Fibroblast of lung (primary cell): ENCODE results near the gene TMEM8B. TPM values are rescaled to one million over a fixed set of nuclear protein-coding genes. Genes with fewer than 3 reads are reported as not detected.
"Not testable (repeated sequence)": the region's sequence is repeated elsewhere in the genome, so short reads cannot be mapped to it uniquely, and the experiment has no call there.

Source experiments
- DNase-seq, 2 donors: peaks; one replicate each; pipeline versions ENCODE4 v3.0.0 to v3.0.0-alpha.2; 2010; ENCODE audit warnings: low read depth in 2 of 2
- H2AFZ ChIP-seq: 2 replicates; pipeline ENCODE4 v1.5.1; 2012; ENCODE audit warnings: low read length, control low read depth, inconsistent platforms
- H3K27ac ChIP-seq: 2 replicates; pipeline ENCODE4 v1.5.1; 2011; ENCODE audit warnings: low read length, control low read depth; ENCODE audit not compliant: insufficient read depth
- H3K27me3 ChIP-seq: 2 replicates; pipeline ENCODE4 v1.5.1; 2011; ENCODE audit warnings: mild to moderate bottlenecking, low read length; ENCODE audit not compliant: control insufficient read depth, insufficient read depth
- H3K36me3 ChIP-seq: 2 replicates; pipeline ENCODE4 v1.5.1; 2011; ENCODE audit warnings: low read length; ENCODE audit not compliant: control insufficient read depth, insufficient read depth
- H3K4me1 ChIP-seq: 2 replicates; pipeline ENCODE4 v1.5.1; 2011; ENCODE audit warnings: low read length; ENCODE audit not compliant: control insufficient read depth, insufficient read depth; ENCODE audit errors: extremely low read depth
- H3K4me2 ChIP-seq: 2 replicates; pipeline ENCODE4 v1.5.1; 2011; ENCODE audit warnings: low read length, control low read depth; ENCODE audit not compliant: insufficient read depth; ENCODE audit errors: extremely low read depth
- H3K4me3 ChIP-seq, 4 experiments: fragments of 200-600 bp in 1 of 4; sonication (generic) in 1 of 4; replicated peaks in 1 of 4; 2 replicates each; pipeline ENCODE4 v1.5.1; 2011 to 2016; ENCODE audit warnings: low read length in 4 of 4, low read depth in 3 of 4, mild to moderate bottlenecking in 3 of 4, control low read depth in 2 of 4, inconsistent platforms in 1 of 4, mixed read lengths in 1 of 4; ENCODE audit not compliant: insufficient read depth in 1 of 4; ENCODE audit errors: control extremely low read depth in 1 of 4
- H3K79me2 ChIP-seq: 2 replicates; pipeline ENCODE4 v1.5.1; 2012; ENCODE audit warnings: mild to moderate bottlenecking, low read length, inconsistent platforms; ENCODE audit not compliant: control insufficient read depth, insufficient read depth
- H3K9ac ChIP-seq: 2 replicates; pipeline ENCODE4 v1.5.1; 2011; ENCODE audit warnings: mild to moderate bottlenecking, low read length, control low read depth; ENCODE audit not compliant: insufficient read depth
- H3K9me3 ChIP-seq: 2 replicates; pipeline ENCODE4 v1.5.1; 2012; ENCODE audit warnings: low read depth, low read length; ENCODE audit not compliant: control insufficient read depth, insufficient read depth
- H4K20me1 ChIP-seq: 2 replicates; pipeline ENCODE4 v1.5.1; 2011; ENCODE audit warnings: low read length; ENCODE audit not compliant: control insufficient read depth, insufficient read depth; ENCODE audit errors: extremely low read depth
- CTCF ChIP-seq, 2 donors: IDR thresholded peaks in 1 of 2; conservative IDR thresholded peaks in 1 of 2; 1 replicate in 1 of 2; 2 replicates in 1 of 2; pipeline ENCODE4 v1.5.1; 2011 to 2012; ENCODE audit warnings: low read length in 2 of 2, control low read depth in 1 of 2, inconsistent platforms in 1 of 2, low read depth in 1 of 2, mild to moderate bottlenecking in 1 of 2
- EZH2 ChIP-seq: IDR thresholded peaks from 2 replicates; pipeline ENCODE4 v1.5.1; 2012; ENCODE audit warnings: low read length, control low read depth, mild to moderate bottlenecking; ENCODE audit errors: missing control alignments
- polyA plus RNA-seq, 2 donors: library from polyadenylated mRNA; depleted of rRNA in 1 of 2; stranded (reverse) in 1 of 2; unstranded in 1 of 2; fragments of >200 nt; gene quantifications; 2 replicates each; pipeline ENCODE4 v1.2.1, GENCODE V29; 2011 to 2012; ENCODE audit warnings: missing spikeins in 1 of 2
- total RNA-seq: library from RNA; depleted of rRNA; stranded (reverse); fragments of >200 nt; gene quantifications from 2 replicates; pipeline ENCODE4 v1.2.1, GENCODE V29; 2014

The TMEM8B gene
- total and polyA plus RNA-seq, 2 donors (not counting 1 experiment from before 2014, with no cell fraction given) = 2.7 to 3.0 TPM

- DNase-seq = no peak
- H3K27me3 ChIP-seq = no peaks in the 10 kb centered on the region
- H3K4me1 ChIP-seq = peaks cover 27% of the 10 kb centered on the region
- no peaks in the 10 kb centered on the region for H3K9me3 ChIP-seq
- no peak for TF ChIP-seq EZH2
- no peak for TF ChIP-seq CTCF (conservative IDR thresholded peaks at IDR 0.05 in 1 of 2, IDR thresholded peaks at IDR 0.05 in 1 of 2; ENCODE audit: low read depth in 1 of 2, low read length in 2 of 2)
- H3K27ac ChIP-seq = no peak overlapping the region
- no peak overlapping the region for H3K4me3 ChIP-seq
- H3K79me2 ChIP-seq = no peaks in the 10 kb centered on the region
- no peaks in the 10 kb centered on the region for H3K36me3 ChIP-seq
- H3K4me2 ChIP-seq = no peak overlapping the region
- H3K9ac ChIP-seq = no peak overlapping the region
- H2AFZ ChIP-seq = no peak overlapping the region
- H4K20me1 ChIP-seq = no peaks in the 10 kb centered on the region
These were observed 82.7 kb downstream of the TMEM8B start for GRCh38 chr9:35911690-35912089.

- DNase-seq = no peak
- Histone ChIP-seq H3K4me1 (peaks cover 18% of the 10 kb centered on the region), H3K9me3 (no peaks in the 10 kb centered on the region), H3K79me2 (no peaks in the 10 kb centered on the region), H2AFZ (no peak overlapping the region), H3K36me3 (no peaks in the 10 kb centered on the region), H3K4me3 (no peak overlapping the region), H3K4me2 (no peak overlapping the region), H3K27me3 (no peaks in the 10 kb centered on the region), H3K27ac (no peak overlapping the region), H3K9ac (no peak overlapping the region), H4K20me1 (no peaks in the 10 kb centered on the region)
- TF ChIP-seq CTCF (conservative IDR thresholded peaks at IDR 0.05 in 1 of 2, IDR thresholded peaks at IDR 0.05 in 1 of 2; ENCODE audit: low read depth in 1 of 2, low read length in 2 of 2) (no peak), EZH2 (no peak)
These were observed 83.9 kb downstream of the TMEM8B start for GRCh38 chr9:35912791-35913400.

GRCh38 chr9:35913429-35913828 is 84.4 kb downstream of the TMEM8B start:
- H3K4me2 ChIP-seq, H3K9ac ChIP-seq, H3K27me3 ChIP-seq, H3K9me3 ChIP-seq, H3K79me2 ChIP-seq, DNase-seq, H3K4me3 ChIP-seq, H4K20me1 ChIP-seq, H3K36me3 ChIP-seq, H3K27ac ChIP-seq, H2AFZ ChIP-seq: not testable (repeated sequence)
- H3K4me1 ChIP-seq = peaks cover 13% of the 10 kb centered on the region
